GM12878 (cell line): ENCODE measurements around the gene EEPD1. TPM values are rescaled to one million over a fixed set of nuclear protein-coding genes. Genes with fewer than 3 reads are reported as not detected.

Experiments
- CHD4 ChIP-seq: fragments of 200-600 bp; sonication (generic); IDR thresholded peaks from 2 replicates; pipeline ENCODE4 v1.6.1; 2016; ENCODE audit warnings: mild to moderate bottlenecking
- E2F8 ChIP-seq: fragments of 450-650 bp; IDR thresholded peaks from 2 replicates; pipeline ENCODE4 v1.6.1; 2018; ENCODE audit warnings: mild to moderate bottlenecking, low read depth, moderate library complexity; ENCODE audit not compliant: partially characterized antibody
- E4F1 ChIP-seq: fragments of 450-650 bp; IDR thresholded peaks from 2 replicates; pipeline ENCODE4 v1.6.1; 2018; ENCODE audit warnings: borderline replicate concordance, mild to moderate bottlenecking; ENCODE audit not compliant: partially characterized antibody
- EED ChIP-seq: sonication (generic); IDR thresholded peaks from 2 replicates; pipeline ENCODE4 v1.6.1; 2016; ENCODE audit warnings: antibody characterized with exemption, low read depth
- KDM1A ChIP-seq: fragments of 200-600 bp; sonication (generic); IDR thresholded peaks from 2 replicates; pipeline ENCODE4 v1.6.1; 2016; ENCODE audit warnings: borderline replicate concordance
- LARP7 ChIP-seq: fragments of 450-650 bp; IDR thresholded peaks from 2 replicates; pipeline ENCODE4 v1.6.1; 2017; ENCODE audit warnings: mild to moderate bottlenecking
- MTA2 ChIP-seq: fragments of 450-650 bp; IDR thresholded peaks from 2 replicates; pipeline ENCODE4 v1.6.1; 2016; ENCODE audit warnings: low read depth, mild to moderate bottlenecking, moderate library complexity
- NBN ChIP-seq: fragments of 450-650 bp; IDR thresholded peaks from 2 replicates; pipeline ENCODE4 v1.6.1; 2016
- NR2F1 ChIP-seq: fragments of 450-650 bp; conservative IDR thresholded peaks from 2 replicates; pipeline ENCODE4 v1.6.1; 2017; ENCODE audit warnings: mild to moderate bottlenecking
- POLR2A ChIP-seq: IDR thresholded peaks from 2 replicates; pipeline ENCODE4 v1.6.1; 2011; ENCODE audit warnings: low read depth, mild to moderate bottlenecking, low read length
- RAD51 ChIP-seq: fragments of 450-650 bp; IDR thresholded peaks from 2 replicates; pipeline ENCODE4 v1.6.1; 2016; ENCODE audit warnings: moderate library complexity, mild to moderate bottlenecking, inconsistent platforms
- SP1 ChIP-seq: IDR thresholded peaks from one replicate; pipeline ENCODE4 v1.6.1; 2011; ENCODE audit warnings: low read depth, low read length
- SPI1 ChIP-seq: IDR thresholded peaks from 2 replicates; pipeline ENCODE4 v1.6.1; 2011; ENCODE audit warnings: low read depth, mild to moderate bottlenecking, low read length, moderate library complexity, borderline replicate concordance; ENCODE audit not compliant: insufficient read depth
- SREBF1 ChIP-seq: IDR thresholded peaks from 2 replicates; pipeline ENCODE4 v1.6.1; 2012; ENCODE audit warnings: mild to moderate bottlenecking, low read length
- ZNF217 ChIP-seq: fragments of 450-650 bp; IDR thresholded peaks from 2 replicates; pipeline ENCODE4 v1.6.1; 2017; ENCODE audit warnings: antibody characterized with exemption, mild to moderate bottlenecking
- ZSCAN29 ChIP-seq: fragments of 450-650 bp; IDR thresholded peaks from 2 replicates; pipeline ENCODE4 v1.6.1; 2017; ENCODE audit warnings: mild to moderate bottlenecking, moderate library complexity
- polyA plus RNA-seq, 11 experiments: library from polyadenylated mRNA; depleted of rRNA in 4 of 11; unstranded in 6 of 11; stranded (reverse) in 5 of 11; fragments of >200 nt; fragmentation: Nextera tagmentation in 4 of 11; fragmentation: Illumina TruSeq in 1 of 11; extraction: Ambion mirVana in 4 of 11; extraction: Trizol in 1 of 11; gene quantifications; 1 replicate in 1 of 11; 2 replicates in 10 of 11; pipeline versions ENCODE4 v1.2.1 to v1.2.3, GENCODE V29; 2011 to 2016; ENCODE audit warnings: inconsistent platforms in 2 of 11, missing spikeins in 2 of 11, low read depth in 1 of 11
- total RNA-seq, 4 experiments: library from RNA; depleted of rRNA in 3 of 4; stranded (reverse); fragments of >200 nt in 3 of 4; fragmentation: Illumina TruSeq in 1 of 4; extraction: Trizol in 1 of 4; gene quantifications; 2 replicates each; pipeline versions ENCODE4 v1.2.1 to v1.2.3, GENCODE V29; 2013 to 2021
- TF ChIP-seq, protein P1 (sequence below): fragments of 450-650 bp; IDR thresholded peaks from 2 replicates; pipeline ENCODE4 v1.6.1; 2017; ENCODE audit warnings: antibody characterized with exemption, mild to moderate bottlenecking, moderate library complexity
- TF ChIP-seq, protein P2 (sequence below): fragments of 450-650 bp; formaldehyde crosslinking; IDR thresholded peaks from 2 replicates; pipeline ENCODE4 v1.5.0; 2022; ENCODE audit warnings: mild to moderate bottlenecking, missing genetic modification characterization
- TF ChIP-seq, protein P3 (sequence below): IDR thresholded peaks from 2 replicates; pipeline ENCODE4 v1.6.1; 2012; ENCODE audit warnings: low read depth, low read length, improper control_type of control experiment

Gene EEPD1
- total and polyA plus RNA-seq, 10 of the 15 experiments (the other 5 are each of a cell fraction or from before 2014, with no cell fraction given): 0.24 to 2.8 (median 0.86) TPM; not detected in 1

DNA sequence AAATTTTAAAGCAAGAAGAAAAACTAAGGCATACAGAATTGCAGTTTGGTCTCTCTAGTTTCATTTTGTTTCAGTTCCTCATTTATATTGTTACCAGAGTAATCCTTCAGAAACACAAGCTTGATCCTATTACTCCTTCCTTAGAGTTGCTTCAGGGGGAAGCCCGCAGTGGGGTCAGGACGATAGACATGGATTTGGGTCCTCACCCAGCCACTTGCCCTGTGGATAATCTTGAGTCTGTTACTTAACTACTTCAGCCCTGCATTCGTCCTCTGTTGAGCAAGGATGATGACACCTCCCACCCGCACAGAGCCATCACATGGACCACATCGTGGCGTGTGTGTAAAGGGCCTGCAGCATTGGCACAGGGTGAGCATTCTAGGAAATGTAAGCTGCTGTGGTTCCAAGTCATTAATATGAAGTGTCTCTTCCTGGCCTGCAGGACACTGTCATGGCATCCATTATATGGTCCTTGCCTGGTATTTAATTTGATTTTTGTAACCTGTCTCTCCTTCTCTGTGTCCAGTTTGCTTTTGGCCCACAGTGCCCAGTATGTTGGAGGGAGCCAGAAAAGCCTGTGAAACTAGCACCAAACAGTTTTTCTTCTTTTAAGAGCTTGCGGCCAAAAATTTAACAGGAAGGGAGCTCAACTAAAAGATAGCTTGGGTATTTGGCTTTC lies 111.2 kb downstream of the EEPD1 start (continued):
- TF ChIP-seq, protein P1, sequence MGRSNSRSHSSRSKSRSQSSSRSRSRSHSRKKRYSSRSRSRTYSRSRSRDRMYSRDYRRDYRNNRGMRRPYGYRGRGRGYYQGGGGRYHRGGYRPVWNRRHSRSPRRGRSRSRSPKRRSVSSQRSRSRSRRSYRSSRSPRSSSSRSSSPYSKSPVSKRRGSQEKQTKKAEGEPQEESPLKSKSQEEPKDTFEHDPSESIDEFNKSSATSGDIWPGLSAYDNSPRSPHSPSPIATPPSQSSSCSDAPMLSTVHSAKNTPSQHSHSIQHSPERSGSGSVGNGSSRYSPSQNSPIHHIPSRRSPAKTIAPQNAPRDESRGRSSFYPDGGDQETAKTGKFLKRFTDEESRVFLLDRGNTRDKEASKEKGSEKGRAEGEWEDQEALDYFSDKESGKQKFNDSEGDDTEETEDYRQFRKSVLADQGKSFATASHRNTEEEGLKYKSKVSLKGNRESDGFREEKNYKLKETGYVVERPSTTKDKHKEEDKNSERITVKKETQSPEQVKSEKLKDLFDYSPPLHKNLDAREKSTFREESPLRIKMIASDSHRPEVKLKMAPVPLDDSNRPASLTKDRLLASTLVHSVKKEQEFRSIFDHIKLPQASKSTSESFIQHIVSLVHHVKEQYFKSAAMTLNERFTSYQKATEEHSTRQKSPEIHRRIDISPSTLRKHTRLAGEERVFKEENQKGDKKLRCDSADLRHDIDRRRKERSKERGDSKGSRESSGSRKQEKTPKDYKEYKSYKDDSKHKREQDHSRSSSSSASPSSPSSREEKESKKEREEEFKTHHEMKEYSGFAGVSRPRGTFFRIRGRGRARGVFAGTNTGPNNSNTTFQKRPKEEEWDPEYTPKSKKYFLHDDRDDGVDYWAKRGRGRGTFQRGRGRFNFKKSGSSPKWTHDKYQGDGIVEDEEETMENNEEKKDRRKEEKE: no peak
- TF ChIP-seq ZSCAN29 (no peak), E2F8 (no peak), NR2F1 (no peak), MTA2 (peak; percentile 57), ZNF217 (no peak), SP1 (no peak), SPI1 (peak; percentile 93), SREBF1 (no peak), E4F1 (no peak), LARP7 (no peak), POLR2A (no peak), EED (no peak), NBN (no peak), CHD4 (no peak), KDM1A (no peak), RAD51 (no peak; the same call in 1 of the 2 replicates)
- TF ChIP-seq, protein P2, sequence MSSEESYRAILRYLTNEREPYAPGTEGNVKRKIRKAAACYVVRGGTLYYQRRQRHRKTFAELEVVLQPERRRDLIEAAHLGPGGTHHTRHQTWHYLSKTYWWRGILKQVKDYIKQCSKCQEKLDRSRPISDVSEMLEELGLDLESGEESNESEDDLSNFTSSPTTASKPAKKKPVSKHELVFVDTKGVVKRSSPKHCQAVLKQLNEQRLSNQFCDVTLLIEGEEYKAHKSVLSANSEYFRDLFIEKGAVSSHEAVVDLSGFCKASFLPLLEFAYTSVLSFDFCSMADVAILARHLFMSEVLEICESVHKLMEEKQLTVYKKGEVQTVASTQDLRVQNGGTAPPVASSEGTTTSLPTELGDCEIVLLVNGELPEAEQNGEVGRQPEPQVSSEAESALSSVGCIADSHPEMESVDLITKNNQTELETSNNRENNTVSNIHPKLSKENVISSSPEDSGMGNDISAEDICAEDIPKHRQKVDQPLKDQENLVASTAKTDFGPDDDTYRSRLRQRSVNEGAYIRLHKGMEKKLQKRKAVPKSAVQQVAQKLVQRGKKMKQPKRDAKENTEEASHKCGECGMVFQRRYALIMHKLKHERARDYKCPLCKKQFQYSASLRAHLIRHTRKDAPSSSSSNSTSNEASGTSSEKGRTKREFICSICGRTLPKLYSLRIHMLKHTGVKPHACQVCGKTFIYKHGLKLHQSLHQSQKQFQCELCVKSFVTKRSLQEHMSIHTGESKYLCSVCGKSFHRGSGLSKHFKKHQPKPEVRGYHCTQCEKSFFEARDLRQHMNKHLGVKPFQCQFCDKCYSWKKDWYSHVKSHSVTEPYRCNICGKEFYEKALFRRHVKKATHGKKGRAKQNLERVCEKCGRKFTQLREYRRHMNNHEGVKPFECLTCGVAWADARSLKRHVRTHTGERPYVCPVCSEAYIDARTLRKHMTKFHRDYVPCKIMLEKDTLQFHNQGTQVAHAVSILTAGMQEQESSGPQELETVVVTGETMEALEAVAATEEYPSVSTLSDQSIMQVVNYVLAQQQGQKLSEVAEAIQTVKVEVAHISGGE (CRISPR knock-in tag): no peak
- TF ChIP-seq, protein P3, sequence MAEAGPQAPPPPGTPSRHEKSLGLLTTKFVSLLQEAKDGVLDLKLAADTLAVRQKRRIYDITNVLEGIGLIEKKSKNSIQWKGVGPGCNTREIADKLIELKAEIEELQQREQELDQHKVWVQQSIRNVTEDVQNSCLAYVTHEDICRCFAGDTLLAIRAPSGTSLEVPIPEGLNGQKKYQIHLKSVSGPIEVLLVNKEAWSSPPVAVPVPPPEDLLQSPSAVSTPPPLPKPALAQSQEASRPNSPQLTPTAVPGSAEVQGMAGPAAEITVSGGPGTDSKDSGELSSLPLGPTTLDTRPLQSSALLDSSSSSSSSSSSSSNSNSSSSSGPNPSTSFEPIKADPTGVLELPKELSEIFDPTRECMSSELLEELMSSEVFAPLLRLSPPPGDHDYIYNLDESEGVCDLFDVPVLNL: no peak
